DOHH2 (cell line): ENCODE results near the gene ARFGEF3.

Experiments
- H3F3A ChIP-seq: fragments of 200-600 bp; sonication (generic), shearing (Covaris generic); 2 replicates; pipeline ENCODE4 v1.6.0; 2016; ENCODE audit warnings: antibody characterized with exemption, mild to moderate bottlenecking; ENCODE audit not compliant: control insufficient read depth, insufficient read depth
- H3K27ac ChIP-seq: fragments of 200-600 bp; sonication (generic); 2 replicates; pipeline ENCODE4 v1.5.1; 2014; ENCODE audit warnings: low read depth, mild to moderate bottlenecking, low read length, moderate library complexity
- H3K27me3 ChIP-seq: fragments of 200-600 bp; sonication (generic); 2 replicates; pipeline ENCODE4 v1.6.1; 2014; ENCODE audit warnings: mild to moderate bottlenecking, low read length, mixed read lengths; ENCODE audit not compliant: control insufficient read depth
- H3K36me3 ChIP-seq: fragments of 200-600 bp; sonication (generic); 2 replicates; pipeline ENCODE4 v1.6.1; 2014; ENCODE audit warnings: mild to moderate bottlenecking, low read length, moderate library complexity, mixed read lengths; ENCODE audit not compliant: control insufficient read depth
- H3K4me1 ChIP-seq: fragments of 200-600 bp; sonication (generic); 2 replicates; pipeline ENCODE4 v1.6.1; 2014; ENCODE audit warnings: mild to moderate bottlenecking, low read length, mixed read lengths; ENCODE audit not compliant: control insufficient read depth
- H3K4me2 ChIP-seq: fragments of 200-600 bp; sonication (generic); 2 replicates; pipeline ENCODE4 v1.6.0; 2014; ENCODE audit warnings: mild to moderate bottlenecking, low read length, moderate library complexity
- H3K4me3 ChIP-seq: fragments of 200-600 bp; sonication (generic); 2 replicates; pipeline ENCODE4 v1.5.1; 2014; ENCODE audit warnings: mild to moderate bottlenecking, low read length, mixed read lengths
- H3K79me2 ChIP-seq: fragments of 200-600 bp; sonication (generic); 2 replicates; pipeline ENCODE4 v1.6.1; 2014; ENCODE audit warnings: mild to moderate bottlenecking, low read length, mixed read lengths; ENCODE audit not compliant: control insufficient read depth
- H3K9me2 ChIP-seq: fragments of 200-600 bp; sonication (generic); replicated peaks from 2 replicates; pipeline ENCODE4 v1.6.1; 2014; ENCODE audit warnings: mild to moderate bottlenecking, low read length, mixed read lengths; ENCODE audit not compliant: control insufficient read depth
- H3K9me3 ChIP-seq: fragments of 200-600 bp; sonication (generic); 2 replicates; pipeline ENCODE4 v1.6.1; 2014; ENCODE audit warnings: antibody characterized with exemption, low read length, mixed read lengths; ENCODE audit not compliant: control insufficient read depth, insufficient read depth
- H4K20me1 ChIP-seq: fragments of 200-600 bp; sonication (generic); 2 replicates; pipeline ENCODE4 v1.6.0; 2014; ENCODE audit warnings: low read depth, mild to moderate bottlenecking, antibody characterized with exemption, low read length, moderate library complexity; ENCODE audit not compliant: control insufficient read depth, insufficient read depth
- EZH2phosphoT487 ChIP-seq: fragments of 200-600 bp; sonication (generic); IDR thresholded peaks from 2 replicates; pipeline ENCODE4 v1.6.1; 2017; ENCODE audit warnings: borderline replicate concordance, mild to moderate bottlenecking, antibody characterized with exemption, low read length, moderate library complexity, mixed read lengths
- TF ChIP-seq, protein P1 (sequence below): fragments of 200-600 bp; sonication (generic); IDR thresholded peaks from one replicate; pipeline ENCODE4 v1.5.1; 2014; ENCODE audit warnings: antibody characterized with exemption, mild to moderate bottlenecking, low read depth, low read length; ENCODE audit not compliant: poor library complexity, severe bottlenecking

Gene ARFGEF3

DNA sequence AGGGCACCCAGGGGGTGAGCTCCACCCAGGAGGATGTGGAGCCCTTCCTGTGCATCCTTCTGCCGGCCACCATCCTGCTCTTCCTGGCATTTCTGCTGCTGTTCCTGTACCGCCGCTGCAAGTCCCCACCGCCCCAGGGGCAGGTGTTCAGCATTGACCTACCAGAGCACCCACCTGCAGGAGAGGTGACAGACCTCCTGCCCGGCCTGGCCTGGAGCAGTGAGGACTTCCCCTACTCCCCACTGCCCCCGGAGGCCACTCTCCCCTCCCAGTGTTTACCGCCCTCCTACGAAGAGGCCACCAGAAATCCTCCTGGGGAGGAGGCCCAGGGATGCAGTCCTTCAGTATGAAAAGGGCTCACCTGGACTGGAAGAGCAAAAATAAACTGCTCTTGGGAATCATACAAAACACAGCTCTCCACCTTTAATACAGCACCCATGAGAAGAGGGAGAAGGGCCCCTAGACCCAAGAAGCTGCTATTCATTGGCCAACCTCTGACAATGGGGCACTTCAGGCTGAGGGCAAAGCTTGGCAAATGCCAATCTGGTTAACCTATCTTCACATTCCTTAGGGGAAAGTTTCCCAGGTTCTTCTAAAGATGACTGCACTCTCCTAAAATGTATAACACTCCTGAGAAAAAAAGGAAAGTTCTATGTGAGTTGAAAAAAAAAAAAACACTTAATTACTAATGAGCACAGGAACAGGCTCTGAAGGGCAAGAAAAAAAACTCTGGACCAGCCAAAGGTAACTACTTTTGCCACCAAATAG lies 220.9 kb downstream of the ARFGEF3 start:
- H4K20me1 ChIP-seq = no peaks in the 10 kb centered on the region
- no peaks in the 10 kb centered on the region for H3K4me1 ChIP-seq
- no peak overlapping the region for H3K4me3 ChIP-seq
- H3K79me2 ChIP-seq = no peaks in the 10 kb centered on the region
- H3K27ac ChIP-seq = no peak overlapping the region
- H3K36me3 ChIP-seq = no peaks in the 10 kb centered on the region
- no peaks in the 10 kb centered on the region for H3F3A ChIP-seq
- no peaks in the 10 kb centered on the region for H3K9me2 ChIP-seq
- no peaks in the 10 kb centered on the region for H3K9me3 ChIP-seq
- no peaks in the 10 kb centered on the region for H3K27me3 ChIP-seq
- no peak overlapping the region for H3K4me2 ChIP-seq
- TF ChIP-seq EZH2phosphoT487 = no peak
- TF ChIP-seq, protein P1, sequence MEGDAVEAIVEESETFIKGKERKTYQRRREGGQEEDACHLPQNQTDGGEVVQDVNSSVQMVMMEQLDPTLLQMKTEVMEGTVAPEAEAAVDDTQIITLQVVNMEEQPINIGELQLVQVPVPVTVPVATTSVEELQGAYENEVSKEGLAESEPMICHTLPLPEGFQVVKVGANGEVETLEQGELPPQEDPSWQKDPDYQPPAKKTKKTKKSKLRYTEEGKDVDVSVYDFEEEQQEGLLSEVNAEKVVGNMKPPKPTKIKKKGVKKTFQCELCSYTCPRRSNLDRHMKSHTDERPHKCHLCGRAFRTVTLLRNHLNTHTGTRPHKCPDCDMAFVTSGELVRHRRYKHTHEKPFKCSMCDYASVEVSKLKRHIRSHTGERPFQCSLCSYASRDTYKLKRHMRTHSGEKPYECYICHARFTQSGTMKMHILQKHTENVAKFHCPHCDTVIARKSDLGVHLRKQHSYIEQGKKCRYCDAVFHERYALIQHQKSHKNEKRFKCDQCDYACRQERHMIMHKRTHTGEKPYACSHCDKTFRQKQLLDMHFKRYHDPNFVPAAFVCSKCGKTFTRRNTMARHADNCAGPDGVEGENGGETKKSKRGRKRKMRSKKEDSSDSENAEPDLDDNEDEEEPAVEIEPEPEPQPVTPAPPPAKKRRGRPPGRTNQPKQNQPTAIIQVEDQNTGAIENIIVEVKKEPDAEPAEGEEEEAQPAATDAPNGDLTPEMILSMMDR = no peak

DNA sequence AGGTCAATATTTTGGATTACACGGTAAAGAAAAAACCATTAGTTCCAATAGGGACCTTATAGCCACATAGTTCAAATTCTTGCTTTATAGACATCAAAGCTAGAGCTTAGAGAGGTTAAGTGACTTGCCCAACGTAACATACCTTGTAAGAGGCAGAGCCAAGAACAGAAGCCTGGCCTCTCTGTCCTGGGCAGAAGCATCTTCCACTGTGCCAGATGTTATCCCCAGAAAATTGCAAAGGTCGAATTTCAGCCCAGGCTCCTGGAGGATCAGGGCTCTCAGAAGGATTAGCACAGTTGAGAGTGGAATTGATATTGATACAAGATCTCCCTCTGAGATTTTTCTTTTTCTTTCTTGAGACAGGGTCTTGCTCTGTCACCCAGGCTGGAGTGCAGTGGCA lies 222.0 kb downstream of the ARFGEF3 start:
- Histone ChIP-seq H3K4me3 (no peak overlapping the region), H3K79me2 (no peaks in the 10 kb centered on the region), H3F3A (no peaks in the 10 kb centered on the region), H3K36me3 (no peaks in the 10 kb centered on the region), H3K9me3 (no peaks in the 10 kb centered on the region), H4K20me1 (no peaks in the 10 kb centered on the region), H3K27ac (no peak overlapping the region), H3K27me3 (no peaks in the 10 kb centered on the region), H3K4me2 (no peak overlapping the region), H3K4me1 (no peaks in the 10 kb centered on the region), H3K9me2 (no peaks in the 10 kb centered on the region)
- no peak for TF ChIP-seq EZH2phosphoT487
- TF ChIP-seq, protein P1 = no peak

DNA sequence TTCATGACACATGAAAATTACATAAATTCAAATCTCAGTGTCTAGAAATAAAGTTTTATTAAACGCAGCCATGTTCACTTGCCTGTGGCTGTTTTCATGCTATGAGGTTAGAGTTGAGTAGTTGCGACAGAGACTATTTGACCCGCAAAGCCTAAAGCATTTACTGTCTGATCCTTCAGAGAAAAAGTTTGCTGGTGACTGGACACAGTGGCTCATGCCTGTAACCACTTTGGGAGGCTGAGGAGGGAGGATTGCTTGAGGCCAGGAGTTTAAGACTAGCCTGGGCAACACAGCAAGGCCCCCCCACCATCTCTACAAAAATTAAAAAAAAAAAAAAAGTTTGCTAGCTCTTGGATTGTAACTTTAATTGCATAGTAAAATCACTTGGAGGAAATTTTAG lies 225.2 kb downstream of the ARFGEF3 start:
- no peak for TF ChIP-seq EZH2phosphoT487
- TF ChIP-seq, protein P1 = no peak

More for the DNA sequence above, 225.2 kb downstream of the ARFGEF3 start:
- Histone ChIP-seq H3K27me3 (no peaks in the 10 kb centered on the region; the same call in 1 of the 2 replicates), H3F3A (no peaks in the 10 kb centered on the region), H3K79me2 (no peaks in the 10 kb centered on the region), H3K9me3 (no peaks in the 10 kb centered on the region), H3K27ac (no peak overlapping the region), H3K4me3 (no peak overlapping the region), H3K4me2 (no peak overlapping the region), H4K20me1 (no peaks in the 10 kb centered on the region), H3K36me3 (no peaks in the 10 kb centered on the region), H3K9me2 (no peaks in the 10 kb centered on the region), H3K4me1 (no peaks in the 10 kb centered on the region)
